Peyer's patch (tissue), 4 donors: Measurements from ENCODE around the gene GPR78.

Experiments used
- POLR2A ChIP-seq, 2 donors: fragments of 450-650 bp; IDR thresholded peaks; one replicate each; pipeline ENCODE4 v1.5.1; 2017; ENCODE audit warnings: antibody characterized with exemption in 2 of 2, mild to moderate bottlenecking in 2 of 2, moderate library complexity in 2 of 2
- TF ChIP-seq, protein P1 (sequence below), 6 experiments: fragments of 450-650 bp in 4 of 6; fragments of 200-600 bp in 2 of 6; sonication (generic) in 1 of 6; IDR thresholded peaks; one replicate each; pipeline ENCODE4 v1.5.1; 2017 to 2019; ENCODE audit warnings: antibody characterized with exemption in 6 of 6, mild to moderate bottlenecking in 3 of 6, moderate library complexity in 1 of 6

GRCh38 chr4:8556341-8557150 lies 23.6 kb upstream of the GPR78 start:
- TF ChIP-seq, protein P1, sequence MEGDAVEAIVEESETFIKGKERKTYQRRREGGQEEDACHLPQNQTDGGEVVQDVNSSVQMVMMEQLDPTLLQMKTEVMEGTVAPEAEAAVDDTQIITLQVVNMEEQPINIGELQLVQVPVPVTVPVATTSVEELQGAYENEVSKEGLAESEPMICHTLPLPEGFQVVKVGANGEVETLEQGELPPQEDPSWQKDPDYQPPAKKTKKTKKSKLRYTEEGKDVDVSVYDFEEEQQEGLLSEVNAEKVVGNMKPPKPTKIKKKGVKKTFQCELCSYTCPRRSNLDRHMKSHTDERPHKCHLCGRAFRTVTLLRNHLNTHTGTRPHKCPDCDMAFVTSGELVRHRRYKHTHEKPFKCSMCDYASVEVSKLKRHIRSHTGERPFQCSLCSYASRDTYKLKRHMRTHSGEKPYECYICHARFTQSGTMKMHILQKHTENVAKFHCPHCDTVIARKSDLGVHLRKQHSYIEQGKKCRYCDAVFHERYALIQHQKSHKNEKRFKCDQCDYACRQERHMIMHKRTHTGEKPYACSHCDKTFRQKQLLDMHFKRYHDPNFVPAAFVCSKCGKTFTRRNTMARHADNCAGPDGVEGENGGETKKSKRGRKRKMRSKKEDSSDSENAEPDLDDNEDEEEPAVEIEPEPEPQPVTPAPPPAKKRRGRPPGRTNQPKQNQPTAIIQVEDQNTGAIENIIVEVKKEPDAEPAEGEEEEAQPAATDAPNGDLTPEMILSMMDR (IDR thresholded peaks at IDR 0.05) = no peak
- TF ChIP-seq POLR2A (IDR thresholded peaks at IDR 0.05) = no peak
